Cardiac muscle cell (in vitro differentiated cells and primary cell): ENCODE data around the gene TK1. TPM values are rescaled to one million over a fixed set of nuclear protein-coding genes. Genes with fewer than 3 reads are reported as not detected.
A peak's percentile ranks its signal among the peaks of the same experiment; 100 is the strongest.

ENCODE experiments used
- DNase-seq, 2 donors: peaks; one replicate each; pipeline versions ENCODE4 v3.0.0 to v3.0.0-alpha.2; 2010 to 2017; ENCODE audit warnings: low read depth in 1 of 2, low spot score in 1 of 2
- H3K27ac ChIP-seq: fragments of 200-600 bp; sonication (generic); 2 replicates; pipeline ENCODE4 v1.5.1; 2016
- H3K27me3 ChIP-seq: fragments of 200-600 bp; sonication (generic); 2 replicates; pipeline ENCODE4 v1.6.0; 2016; ENCODE audit warnings: control low read depth
- H3K36me3 ChIP-seq: fragments of 200-600 bp; sonication (generic); 2 replicates; pipeline ENCODE4 v1.5.1; 2016; ENCODE audit warnings: control low read depth
- H3K4me1 ChIP-seq: fragments of 200-600 bp; sonication (generic); 2 replicates; pipeline ENCODE4 v1.8.1; 2017; ENCODE audit warnings: low read depth, mild to moderate bottlenecking, mixed run types
- H3K4me3 ChIP-seq: fragments of 200-600 bp; sonication (generic); 2 replicates; pipeline ENCODE4 v1.5.1; 2016; ENCODE audit warnings: mild to moderate bottlenecking
- H3K9me3 ChIP-seq: fragments of 200-600 bp; sonication (generic); 2 replicates; pipeline ENCODE4 v1.5.1; 2017; ENCODE audit warnings: low read depth, mild to moderate bottlenecking, control low read depth
- polyA plus RNA-seq: library from polyadenylated mRNA; unstranded; fragments of >200 nt; fragmentation: Nextera tagmentation; extraction: Ambion mirVana; gene quantifications from 2 replicates; pipeline ENCODE4 v1.2.1, GENCODE V29; 2016
- total RNA-seq: library from RNA; depleted of rRNA; stranded (reverse); fragments of >200 nt; gene quantifications from 2 replicates; pipeline ENCODE4 v1.2.3, GENCODE V29; 2016
- TF ChIP-seq, protein P1 (sequence below): IDR thresholded peaks from 2 replicates; pipeline ENCODE4 v1.5.1; 2012; ENCODE audit warnings: low read depth, mild to moderate bottlenecking, low read length

TK1 gene
- total and polyA plus RNA-seq, 2 experiments from 2014 or later, result 21.1 to 57.5 TPM

DNA sequence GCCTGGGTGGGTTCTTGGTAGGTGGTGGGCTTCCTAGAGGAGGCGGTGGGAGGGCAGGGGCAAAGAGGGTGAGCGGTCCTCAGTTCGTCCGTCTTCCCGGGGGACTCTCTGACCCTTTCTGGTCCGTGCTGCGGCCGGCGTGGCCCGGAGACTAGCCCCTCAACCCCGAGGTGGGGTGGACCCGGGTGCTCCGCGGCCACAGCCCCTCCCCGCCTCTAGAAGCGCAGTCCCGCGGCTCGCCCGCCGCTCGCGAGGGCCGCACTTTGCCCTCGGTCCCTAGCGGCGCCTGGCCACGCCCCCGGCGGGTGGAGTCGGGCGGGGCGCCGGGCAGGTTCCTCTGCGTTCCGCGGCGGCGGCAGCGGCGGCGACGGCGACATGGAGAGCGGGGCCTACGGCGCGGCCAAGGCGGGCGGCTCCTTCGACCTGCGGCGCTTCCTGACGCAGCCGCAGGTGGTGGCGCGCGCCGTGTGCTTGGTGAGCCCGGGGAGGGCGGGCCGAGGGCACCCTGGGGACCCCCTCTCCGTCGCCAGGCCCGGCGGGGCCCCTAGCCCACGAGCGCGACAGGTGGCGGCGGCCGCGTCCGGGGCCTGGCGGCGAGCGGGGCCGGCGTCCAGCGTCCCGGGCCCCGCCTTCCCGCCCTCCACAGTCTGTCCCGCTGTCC lies 18.5 kb downstream of the TK1 start, which contains the start of gene SYNGR2:
SYNGR2 (plus strand) TSS at position 340 of the 661 bp plus-strand sequence; CDS start at position 376, 36 bp downstream.
- peak; percentile 54 to 93 for DNase-seq
- Histone ChIP-seq H3K36me3 (peaks cover 2% of the 10 kb centered on the region), H3K4me3 (peak within 1 kb of the TSS; percentile 71)

DNA sequence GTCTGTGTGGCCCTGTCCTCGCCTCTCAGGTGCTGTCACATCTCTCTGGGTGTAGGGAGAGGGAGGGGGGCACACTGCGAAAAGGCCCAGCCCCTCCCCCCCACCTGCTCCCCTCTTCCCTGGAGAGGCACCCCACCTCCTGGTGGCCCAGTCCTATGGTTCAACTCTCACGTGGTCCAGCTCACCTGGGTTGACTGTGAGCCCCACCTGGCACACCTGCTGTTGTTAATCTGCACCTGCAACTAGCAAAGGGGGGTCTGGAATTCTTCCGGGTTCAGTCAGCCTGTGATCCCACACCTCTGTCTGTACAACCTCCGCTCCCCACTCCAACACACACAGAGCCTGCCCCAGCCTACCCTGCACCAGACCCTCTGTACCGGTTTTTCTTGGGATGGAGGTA lies 20.4 kb downstream of the TK1 start:
- no peak for DNase-seq
- Histone ChIP-seq H3K4me3 (no peak overlapping the region), H3K9me3 (no peaks in the 10 kb centered on the region), H3K27me3 (no peaks in the 10 kb centered on the region), H3K36me3 (no peaks in the 10 kb centered on the region), H3K4me1 (no peaks in the 10 kb centered on the region), H3K27ac (no peak overlapping the region)
- TF ChIP-seq, protein P1, sequence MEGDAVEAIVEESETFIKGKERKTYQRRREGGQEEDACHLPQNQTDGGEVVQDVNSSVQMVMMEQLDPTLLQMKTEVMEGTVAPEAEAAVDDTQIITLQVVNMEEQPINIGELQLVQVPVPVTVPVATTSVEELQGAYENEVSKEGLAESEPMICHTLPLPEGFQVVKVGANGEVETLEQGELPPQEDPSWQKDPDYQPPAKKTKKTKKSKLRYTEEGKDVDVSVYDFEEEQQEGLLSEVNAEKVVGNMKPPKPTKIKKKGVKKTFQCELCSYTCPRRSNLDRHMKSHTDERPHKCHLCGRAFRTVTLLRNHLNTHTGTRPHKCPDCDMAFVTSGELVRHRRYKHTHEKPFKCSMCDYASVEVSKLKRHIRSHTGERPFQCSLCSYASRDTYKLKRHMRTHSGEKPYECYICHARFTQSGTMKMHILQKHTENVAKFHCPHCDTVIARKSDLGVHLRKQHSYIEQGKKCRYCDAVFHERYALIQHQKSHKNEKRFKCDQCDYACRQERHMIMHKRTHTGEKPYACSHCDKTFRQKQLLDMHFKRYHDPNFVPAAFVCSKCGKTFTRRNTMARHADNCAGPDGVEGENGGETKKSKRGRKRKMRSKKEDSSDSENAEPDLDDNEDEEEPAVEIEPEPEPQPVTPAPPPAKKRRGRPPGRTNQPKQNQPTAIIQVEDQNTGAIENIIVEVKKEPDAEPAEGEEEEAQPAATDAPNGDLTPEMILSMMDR, result no peak

More for the DNA sequence above, 18.5 kb downstream of the TK1 start, which contains the start of gene SYNGR2:
- TF ChIP-seq, protein P1, result no peak
- peaks cover 14% of the 10 kb centered on the region for H3K4me1 ChIP-seq
- H3K27ac ChIP-seq, result peak within 1 kb of the TSS; percentile 82
- H3K27me3 ChIP-seq, result no peaks in the 10 kb centered on the region
- H3K9me3 ChIP-seq, result no peaks in the 10 kb centered on the region

DNA sequence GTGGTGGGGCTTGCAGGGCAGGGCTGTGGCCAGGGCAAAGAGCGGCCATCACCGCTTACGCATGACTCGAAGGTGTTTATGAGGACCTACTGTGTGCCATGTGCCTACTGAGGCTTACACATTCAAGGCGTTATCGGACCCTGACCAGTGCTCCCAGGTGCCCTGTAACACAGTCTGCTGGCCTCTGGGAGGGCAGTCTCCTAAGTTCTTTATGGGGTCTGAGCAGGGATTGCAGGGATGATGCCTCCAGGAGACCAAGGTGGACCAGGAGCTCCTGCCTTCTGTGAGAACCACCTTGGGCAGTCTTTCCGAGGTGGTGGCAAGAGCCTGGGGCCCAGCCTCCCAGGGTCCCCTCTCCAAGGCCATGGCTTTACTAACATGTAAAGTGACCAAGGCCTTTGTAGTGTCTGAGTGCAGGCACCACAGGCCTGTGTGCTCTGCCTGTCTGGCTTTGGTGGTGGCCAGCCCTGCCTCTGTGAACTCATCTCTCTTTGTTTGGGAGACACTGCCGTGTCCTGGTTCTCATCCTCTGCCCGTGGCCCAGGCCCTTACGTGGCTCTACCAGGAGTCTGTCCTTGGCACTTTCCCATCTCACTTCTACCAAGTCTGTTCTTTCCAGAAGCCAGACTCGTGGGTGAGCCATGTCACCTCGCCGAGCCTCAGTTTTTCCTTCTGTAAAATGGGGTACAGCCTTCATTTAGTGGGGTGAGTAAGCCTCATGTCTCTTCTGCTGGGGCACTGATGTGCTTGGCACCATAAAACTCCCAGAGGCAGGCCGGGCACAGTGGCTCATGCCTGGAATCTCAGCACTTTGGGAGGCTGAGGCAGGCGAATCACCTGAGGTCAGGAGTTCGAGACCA lies 21.9 kb downstream of the TK1 start:
- H3K9me3 ChIP-seq, result no peaks in the 10 kb centered on the region
- no peak for DNase-seq
- no peaks in the 10 kb centered on the region for H3K27me3 ChIP-seq
- no peak overlapping the region for H3K27ac ChIP-seq
- no peaks in the 10 kb centered on the region for H3K4me1 ChIP-seq
- TF ChIP-seq, protein P1, result no peak
- H3K4me3 ChIP-seq, result no peak overlapping the region
- no peaks in the 10 kb centered on the region for H3K36me3 ChIP-seq

DNA sequence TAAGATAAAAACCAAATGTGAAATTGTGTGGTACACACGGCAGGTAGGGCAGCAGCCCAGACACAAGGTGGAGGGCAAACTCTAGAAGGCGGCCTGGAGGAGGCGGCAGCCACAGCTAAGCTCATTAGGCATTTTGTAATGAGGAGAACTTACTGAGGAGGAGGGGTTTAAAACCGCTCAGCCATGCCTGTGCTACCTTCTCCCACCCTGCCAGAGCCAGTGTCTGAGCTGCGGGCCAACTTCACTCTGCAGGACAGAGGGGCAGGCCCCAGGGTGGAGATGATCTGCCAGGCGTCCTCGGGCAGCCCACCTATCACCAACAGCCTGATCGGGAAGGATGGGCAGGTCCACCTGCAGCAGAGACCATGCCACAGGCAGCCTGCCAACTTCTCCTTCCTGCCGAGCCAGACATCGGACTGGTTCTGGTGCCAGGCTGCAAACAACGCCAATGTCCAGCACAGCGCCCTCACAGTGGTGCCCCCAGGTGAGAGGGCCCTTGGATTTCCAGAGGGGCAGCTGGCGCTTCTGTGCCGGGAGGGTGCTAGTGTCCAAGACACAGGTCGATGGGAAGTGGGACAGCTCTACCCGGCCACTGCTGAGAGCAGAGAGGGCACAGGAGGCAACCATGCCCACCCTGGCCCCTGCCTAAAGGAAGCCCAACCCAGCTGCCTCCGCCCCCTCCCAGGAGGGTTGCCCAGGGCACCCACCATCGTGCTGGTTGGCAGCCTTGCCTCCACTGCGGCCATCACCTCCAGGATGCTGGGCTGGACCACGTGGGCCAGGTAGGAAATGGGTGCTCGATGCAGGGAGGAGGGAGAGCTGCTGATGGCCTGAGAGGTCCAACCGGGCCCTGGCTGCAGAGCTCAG lies 22.7 kb downstream of the TK1 start:
- no peak overlapping the region for H3K4me3 ChIP-seq
- DNase-seq, result no peak
- H3K9me3 ChIP-seq, result no peaks in the 10 kb centered on the region
- H3K27me3 ChIP-seq, result no peaks in the 10 kb centered on the region
- no peaks in the 10 kb centered on the region for H3K4me1 ChIP-seq
- no peak overlapping the region for H3K27ac ChIP-seq
- TF ChIP-seq, protein P1, result no peak
- H3K36me3 ChIP-seq, result no peaks in the 10 kb centered on the region

DNA sequence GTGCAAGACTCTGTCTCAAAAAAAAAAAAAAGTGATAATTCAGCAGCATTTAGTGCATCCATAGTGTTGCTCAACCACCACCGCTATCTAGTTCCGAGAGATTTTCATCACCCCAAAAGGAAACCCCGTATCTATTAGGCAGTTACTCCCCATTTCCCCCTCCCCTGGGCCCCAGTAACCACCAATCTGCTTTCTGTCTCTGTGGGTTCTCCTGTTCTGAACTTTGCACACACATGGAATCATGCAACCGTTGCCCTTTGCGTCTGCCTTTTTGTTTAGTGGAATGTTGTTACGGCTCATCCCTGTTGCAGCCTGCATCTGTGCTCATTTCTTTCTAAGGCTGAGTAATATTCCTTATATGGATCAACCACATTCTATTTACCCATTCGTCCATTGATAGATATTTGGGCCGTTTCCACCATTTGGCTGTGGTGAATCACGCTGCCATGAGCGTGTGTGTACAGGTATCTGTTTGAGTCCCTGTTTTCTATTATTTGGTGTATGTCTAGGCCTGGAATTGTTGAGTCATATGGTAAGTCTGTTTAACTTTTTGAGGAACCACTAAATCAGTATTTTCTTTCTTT lies 27.2 kb downstream of the TK1 start:
- H3K36me3 ChIP-seq, result no peaks in the 10 kb centered on the region
- no peaks in the 10 kb centered on the region for H3K9me3 ChIP-seq
- H3K27me3 ChIP-seq, result no peaks in the 10 kb centered on the region
- H3K27ac ChIP-seq, result no peak overlapping the region
- no peak overlapping the region for H3K4me3 ChIP-seq
- TF ChIP-seq, protein P1, result no peak
- DNase-seq, result peak in 1 of 2 donors; percentile 77
- no peaks in the 10 kb centered on the region for H3K4me1 ChIP-seq
